Hematopoietic multipotent progenitor cell treated with erythropoietin and hydrocortisone succinate and interleukin-3 and kit ligand, for 8 days (in vitro differentiated cells): ENCODE measurements around the gene GTF2A1L.
A peak's percentile ranks its signal among the peaks of the same experiment; 100 is the strongest.
"Not testable (repeated sequence)": the region's sequence is repeated elsewhere in the genome, so short reads cannot be mapped to it uniquely, and the experiment has no call there.

Source experiments
- DNase-seq: peaks from one replicate; pipeline ENCODE4 v3.0.0-alpha.2; 2015

GTF2A1L gene

GRCh38 chr2:48617618-48618017, at the start of gene GTF2A1L:
GTF2A1L (plus strand) TSS chr2:48617856; CDS start chr2:48617875, 19 bp downstream.
- DNase-seq: no peak

- DNase-seq: peak; percentile 16
Measured at GRCh38 chr2:48568547-48568946, 49.1 kb upstream of the GTF2A1L start.

- DNase-seq: no peak
Measured at GRCh38 chr2:48569433-48569832, 48.2 kb upstream of the GTF2A1L start.

- DNase-seq: no peak
Measured at GRCh38 chr2:48572816-48573215, 44.8 kb upstream of the GTF2A1L start.

GRCh38 chr2:48574353-48575287, 43.0 kb upstream of the GTF2A1L start:
- DNase-seq: no peak

- DNase-seq: no peak
Measured at GRCh38 chr2:48578313-48578712, 39.3 kb upstream of the GTF2A1L start.

- DNase-seq: no peak
Measured at GRCh38 chr2:48583961-48584360, 33.7 kb upstream of the GTF2A1L start.

GRCh38 chr2:48584551-48584950, 33.1 kb upstream of the GTF2A1L start:
- no peak for DNase-seq

- DNase-seq: no peak
Measured at GRCh38 chr2:48586433-48586832, 31.2 kb upstream of the GTF2A1L start.

GRCh38 chr2:48587560-48587959, 30.1 kb upstream of the GTF2A1L start:
- no peak for DNase-seq

GRCh38 chr2:48587961-48588360, 29.7 kb upstream of the GTF2A1L start:
- DNase-seq: no peak

GRCh38 chr2:48588745-48589144, 28.9 kb upstream of the GTF2A1L start:
- DNase-seq: no peak

GRCh38 chr2:48589170-48589767, 28.4 kb upstream of the GTF2A1L start:
- peak; percentile 56 for DNase-seq

- no peak for DNase-seq
Measured at GRCh38 chr2:48590017-48590416, 27.6 kb upstream of the GTF2A1L start.

GRCh38 chr2:48592067-48592466, 25.6 kb upstream of the GTF2A1L start:
- DNase-seq: no peak

GRCh38 chr2:48596751-48597150, 20.9 kb upstream of the GTF2A1L start:
- DNase-seq: not testable (repeated sequence)

- no peak for DNase-seq
Measured at GRCh38 chr2:48597492-48597891, 20.2 kb upstream of the GTF2A1L start.

- peak; percentile 76 for DNase-seq
Measured at GRCh38 chr2:48600204-48600813, 17.3 kb upstream of the GTF2A1L start.

GRCh38 chr2:48600917-48601316, 16.7 kb upstream of the GTF2A1L start:
- no peak for DNase-seq

GRCh38 chr2:48601349-48601748, 16.3 kb upstream of the GTF2A1L start:
- DNase-seq: peak; percentile 72

GRCh38 chr2:48605482-48606175, 12.0 kb upstream of the GTF2A1L start:
- peak; percentile 95 for DNase-seq

GRCh38 chr2:48607307-48608014, 10.2 kb upstream of the GTF2A1L start:
- peak; percentile 69 for DNase-seq
